ENCODE results near the gene IL22RA2.

The IL22RA2 gene

GRCh38 chr6:137165375-137166246 is 7.8 kb downstream of the IL22RA2 start:
- no peak for DNase-seq

- no peak for DNase-seq
Observed at GRCh38 chr6:137163732-137164318, 9.6 kb downstream of the IL22RA2 start.

GRCh38 chr6:137162692-137163306 is 10.6 kb downstream of the IL22RA2 start:
- no peak for DNase-seq

GRCh38 chr6:137161949-137162348 is 11.5 kb downstream of the IL22RA2 start:
- no peak for DNase-seq

GRCh38 chr6:137160763-137161162 is 12.7 kb downstream of the IL22RA2 start:
- DNase-seq = no peak

- DNase-seq = no peak
Observed at GRCh38 chr6:137159912-137160311, 13.5 kb downstream of the IL22RA2 start.

- no peak for DNase-seq
Observed at GRCh38 chr6:137157601-137158000, 15.8 kb downstream of the IL22RA2 start.

GRCh38 chr6:137156650-137157049 is 16.8 kb downstream of the IL22RA2 start:
- DNase-seq = no peak

- no peak for DNase-seq
Observed at GRCh38 chr6:137155830-137156229, 17.6 kb downstream of the IL22RA2 start.

GRCh38 chr6:137150072-137150471 is 23.4 kb downstream of the IL22RA2 start:
- DNase-seq = no peak

GRCh38 chr6:137149035-137149393 is 24.4 kb downstream of the IL22RA2 start:
- no peak for DNase-seq

GRCh38 chr6:137148306-137149034 is 25.0 kb downstream of the IL22RA2 start:
- no peak for DNase-seq

GRCh38 chr6:137147195-137147594 is 26.2 kb downstream of the IL22RA2 start:
- no peak for DNase-seq

- no peak for DNase-seq
Observed at GRCh38 chr6:137146206-137146605, 27.2 kb downstream of the IL22RA2 start.

GRCh38 chr6:137145421-137145820 is 28.0 kb downstream of the IL22RA2 start:
- no peak for DNase-seq

- DNase-seq = no peak
Observed at GRCh38 chr6:137136065-137136464, 37.4 kb downstream of the IL22RA2 start.

- no peak for DNase-seq
Observed at GRCh38 chr6:137134483-137134882, 39.0 kb downstream of the IL22RA2 start.

- no peak for DNase-seq
Observed at GRCh38 chr6:137133122-137133521, 40.3 kb downstream of the IL22RA2 start.

GRCh38 chr6:137126875-137127485 is 46.5 kb downstream of the IL22RA2 start:
- no peak for DNase-seq

- no peak for DNase-seq
Observed at GRCh38 chr6:137123078-137123477, 50.4 kb downstream of the IL22RA2 start.

- no peak for DNase-seq
Observed at GRCh38 chr6:137122612-137123011, 50.8 kb downstream of the IL22RA2 start.

- DNase-seq = no peak
Observed at GRCh38 chr6:137121401-137121997, 51.9 kb downstream of the IL22RA2 start.

- DNase-seq = no peak
Observed at GRCh38 chr6:137120748-137121147, 52.7 kb downstream of the IL22RA2 start.
